ENCODE measurements around the gene MIDN.

Gene MIDN

DNA sequence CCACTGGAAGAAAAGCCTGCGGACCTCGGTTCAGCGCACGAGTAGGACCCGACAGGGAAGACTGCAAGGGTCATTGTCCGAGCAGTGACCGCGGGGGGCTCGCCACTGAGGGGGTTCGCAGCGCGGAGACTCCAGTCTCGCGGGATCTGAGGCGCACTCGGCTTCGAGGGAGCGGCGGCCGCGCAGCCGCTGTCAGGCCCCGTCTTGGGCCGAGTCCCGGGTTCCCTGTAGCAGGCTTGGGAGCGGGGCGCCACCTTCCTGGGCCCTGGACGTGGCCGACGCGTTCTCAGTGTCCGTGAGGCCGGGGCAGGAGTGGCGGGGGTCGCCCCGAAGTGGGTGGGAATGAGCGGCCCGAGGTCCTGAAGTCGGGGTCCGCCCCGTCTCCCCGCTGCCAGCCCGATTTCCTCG is 26.5 kb downstream of the MIDN start:
- CTCF ChIA-PET, result interaction anchor here (0.8 to 1.0 kb wide), 2 partner anchors 8 to 31 kb away, joined by 4 to 5 read pairs; no protein-coding TSS in a partner anchor
- peak overlapping the region; percentile 98 for H3K27ac ChIP-seq (ENCODE audit: extremely low read depth, low read depth, low read length)
- POLR2A ChIA-PET, result interaction anchor here (0.6 to 3.4 kb wide), 15 partner anchors 9 to 123 kb away, joined by 3 to 28 read pairs (median 4); partner anchors contain the start of genes ATP5F1D and NDUFS7
- peaks cover 4 to 83% of the 10 kb centered on the region in 2 experiments; a peak in 2 of 3 replicates for H3K36me3 ChIP-seq (ENCODE audit: control insufficient read depth in 2 of 2, insufficient read depth in 1 of 2, low read length in 2 of 2)
- peaks cover 16% of the 10 kb centered on the region for H3K4me1 ChIP-seq (ENCODE audit: control insufficient read depth, insufficient read depth, low read length)
- peak overlapping the region; percentile 44 for H3K4me3 ChIP-seq (ENCODE audit: low read depth, low read length)
- H3K9me3 ChIP-seq (ENCODE audit: control insufficient read depth, insufficient read depth, low read depth, low read length), result no peaks in the 10 kb centered on the region
- TF ChIP-seq ZNF629 (tag by site-specific recombination; IDR thresholded peaks at IDR 0.05) (peak; percentile 76), ZBTB17 (tag by site-specific recombination; IDR thresholded peaks at IDR 0.05) (peak; percentile 91; the same call in 1 of the 2 replicates), ZNF280C (tag by site-specific recombination; IDR thresholded peaks at IDR 0.05) (no peak), ZSCAN4 (tag by site-specific recombination; IDR thresholded peaks at IDR 0.05) (peak; percentile 41; the same call in 1 of the 2 replicates), KLF8 (tag by site-specific recombination; IDR thresholded peaks at IDR 0.05) (peak; percentile 91; the same call in 1 of the 2 replicates), BCL11B (tag by site-specific recombination; IDR thresholded peaks at IDR 0.05; ENCODE audit: low read depth) (peak; percentile 64; the same call in 1 of the 2 replicates), ZNF121 (tag by site-specific recombination; IDR thresholded peaks at IDR 0.05) (peak; percentile 68), ZNF335 (tag by site-specific recombination; conservative IDR thresholded peaks at IDR 0.05) (0 out of 2 replicates have a peak, but pooled peaks have one; percentile 14), ZNF302 (tag by site-specific recombination; IDR thresholded peaks at IDR 0.05; ENCODE audit: low read depth) (no peak), ZSCAN16 (tag by site-specific recombination; IDR thresholded peaks at IDR 0.05) (0 out of 2 replicates have a peak, but pooled peaks have one; percentile 36), SP7 (tag by site-specific recombination; IDR thresholded peaks at IDR 0.05) (peak; percentile 70), ZSCAN23 (tag by site-specific recombination; IDR thresholded peaks at IDR 0.05) (peak; percentile 81; the same call in 1 of the 2 replicates), ZNF585B (tag by site-specific recombination; IDR thresholded peaks at IDR 0.05) (no peak), ZNF155 (tag by site-specific recombination; IDR thresholded peaks at IDR 0.05) (no peak), ZNF843 (tag by site-specific recombination; IDR thresholded peaks at IDR 0.05) (peak; percentile 63; the same call in 1 of the 2 replicates), ZNF239 (tag by site-specific recombination; IDR thresholded peaks at IDR 0.05) (no peak), ZFP37 (tag by site-specific recombination; IDR thresholded peaks at IDR 0.05) (peak; percentile 86), ZNF324 (tag by site-specific recombination; IDR thresholded peaks at IDR 0.05) (peak; percentile 91; the same call in 1 of the 2 replicates), ZNF488 (tag by site-specific recombination; IDR thresholded peaks at IDR 0.05) (0 out of 2 replicates have a peak, but pooled peaks have one; percentile 20), ZNF175 (tag by site-specific recombination; IDR thresholded peaks at IDR 0.05) (no peak), ZNF2 (tag by site-specific recombination; IDR thresholded peaks at IDR 0.05) (peak; percentile 92), ZFP69B (tag by site-specific recombination; IDR thresholded peaks at IDR 0.05) (peak; percentile 64; the same call in 1 of the 2 replicates), ZNF777 (tag by site-specific recombination; IDR thresholded peaks at IDR 0.05; ENCODE audit: borderline replicate concordance) (peak; percentile 41; the same call in 1 of the 2 replicates)
- TF ChIP-seq, protein P1, sequence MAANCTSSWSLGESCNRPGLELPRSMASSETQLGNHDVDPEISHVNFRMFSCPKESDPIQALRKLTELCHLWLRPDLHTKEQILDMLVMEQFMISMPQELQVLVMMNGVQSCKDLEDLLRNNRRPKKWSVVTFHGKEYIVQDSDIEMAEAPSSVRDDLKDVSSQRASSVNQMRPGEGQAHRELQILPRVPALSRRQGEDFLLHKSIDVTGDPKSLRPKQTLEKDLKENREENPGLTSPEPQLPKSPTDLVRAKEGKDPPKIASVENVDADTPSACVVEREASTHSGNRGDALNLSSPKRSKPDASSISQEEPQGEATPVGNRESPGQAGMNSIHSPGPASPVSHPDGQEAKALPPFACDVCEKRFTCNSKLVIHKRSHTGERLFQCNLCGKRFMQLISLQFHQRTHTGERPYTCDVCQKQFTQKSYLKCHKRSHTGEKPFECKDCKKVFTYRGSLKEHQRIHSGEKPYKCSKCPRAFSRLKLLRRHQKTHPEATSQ (tag by site-specific recombination; IDR thresholded peaks at IDR 0.05), result peak; percentile 80
- TF ChIP-seq, protein P2, sequence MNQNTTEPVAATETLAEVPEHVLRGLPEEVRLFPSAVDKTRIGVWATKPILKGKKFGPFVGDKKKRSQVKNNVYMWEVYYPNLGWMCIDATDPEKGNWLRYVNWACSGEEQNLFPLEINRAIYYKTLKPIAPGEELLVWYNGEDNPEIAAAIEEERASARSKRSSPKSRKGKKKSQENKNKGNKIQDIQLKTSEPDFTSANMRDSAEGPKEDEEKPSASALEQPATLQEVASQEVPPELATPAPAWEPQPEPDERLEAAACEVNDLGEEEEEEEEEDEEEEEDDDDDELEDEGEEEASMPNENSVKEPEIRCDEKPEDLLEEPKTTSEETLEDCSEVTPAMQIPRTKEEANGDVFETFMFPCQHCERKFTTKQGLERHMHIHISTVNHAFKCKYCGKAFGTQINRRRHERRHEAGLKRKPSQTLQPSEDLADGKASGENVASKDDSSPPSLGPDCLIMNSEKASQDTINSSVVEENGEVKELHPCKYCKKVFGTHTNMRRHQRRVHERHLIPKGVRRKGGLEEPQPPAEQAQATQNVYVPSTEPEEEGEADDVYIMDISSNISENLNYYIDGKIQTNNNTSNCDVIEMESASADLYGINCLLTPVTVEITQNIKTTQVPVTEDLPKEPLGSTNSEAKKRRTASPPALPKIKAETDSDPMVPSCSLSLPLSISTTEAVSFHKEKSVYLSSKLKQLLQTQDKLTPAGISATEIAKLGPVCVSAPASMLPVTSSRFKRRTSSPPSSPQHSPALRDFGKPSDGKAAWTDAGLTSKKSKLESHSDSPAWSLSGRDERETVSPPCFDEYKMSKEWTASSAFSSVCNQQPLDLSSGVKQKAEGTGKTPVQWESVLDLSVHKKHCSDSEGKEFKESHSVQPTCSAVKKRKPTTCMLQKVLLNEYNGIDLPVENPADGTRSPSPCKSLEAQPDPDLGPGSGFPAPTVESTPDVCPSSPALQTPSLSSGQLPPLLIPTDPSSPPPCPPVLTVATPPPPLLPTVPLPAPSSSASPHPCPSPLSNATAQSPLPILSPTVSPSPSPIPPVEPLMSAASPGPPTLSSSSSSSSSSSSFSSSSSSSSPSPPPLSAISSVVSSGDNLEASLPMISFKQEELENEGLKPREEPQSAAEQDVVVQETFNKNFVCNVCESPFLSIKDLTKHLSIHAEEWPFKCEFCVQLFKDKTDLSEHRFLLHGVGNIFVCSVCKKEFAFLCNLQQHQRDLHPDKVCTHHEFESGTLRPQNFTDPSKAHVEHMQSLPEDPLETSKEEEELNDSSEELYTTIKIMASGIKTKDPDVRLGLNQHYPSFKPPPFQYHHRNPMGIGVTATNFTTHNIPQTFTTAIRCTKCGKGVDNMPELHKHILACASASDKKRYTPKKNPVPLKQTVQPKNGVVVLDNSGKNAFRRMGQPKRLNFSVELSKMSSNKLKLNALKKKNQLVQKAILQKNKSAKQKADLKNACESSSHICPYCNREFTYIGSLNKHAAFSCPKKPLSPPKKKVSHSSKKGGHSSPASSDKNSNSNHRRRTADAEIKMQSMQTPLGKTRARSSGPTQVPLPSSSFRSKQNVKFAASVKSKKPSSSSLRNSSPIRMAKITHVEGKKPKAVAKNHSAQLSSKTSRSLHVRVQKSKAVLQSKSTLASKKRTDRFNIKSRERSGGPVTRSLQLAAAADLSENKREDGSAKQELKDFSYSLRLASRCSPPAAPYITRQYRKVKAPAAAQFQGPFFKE (tag by site-specific recombination; IDR thresholded peaks at IDR 0.05; ENCODE audit: borderline replicate concordance), result 0 out of 2 replicates have a peak, but pooled peaks have one; percentile 53
- TF ChIP-seq, protein P3, sequence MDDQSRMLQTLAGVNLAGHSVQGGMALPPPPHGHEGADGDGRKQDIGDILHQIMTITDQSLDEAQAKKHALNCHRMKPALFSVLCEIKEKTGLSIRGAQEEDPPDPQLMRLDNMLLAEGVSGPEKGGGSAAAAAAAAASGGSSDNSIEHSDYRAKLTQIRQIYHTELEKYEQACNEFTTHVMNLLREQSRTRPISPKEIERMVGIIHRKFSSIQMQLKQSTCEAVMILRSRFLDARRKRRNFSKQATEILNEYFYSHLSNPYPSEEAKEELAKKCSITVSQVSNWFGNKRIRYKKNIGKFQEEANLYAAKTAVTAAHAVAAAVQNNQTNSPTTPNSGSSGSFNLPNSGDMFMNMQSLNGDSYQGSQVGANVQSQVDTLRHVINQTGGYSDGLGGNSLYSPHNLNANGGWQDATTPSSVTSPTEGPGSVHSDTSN (CRISPR knock-in tag; IDR thresholded peaks at IDR 0.05), result no peak
